WTC11 (cell line): ENCODE measurements around the gene PTPN6.

Experiments used
- CBFB ChIP-seq: sonication (generic); formaldehyde crosslinking; IDR thresholded peaks from 2 replicates; pipeline ENCODE4 v1.8.1; 2022; ENCODE audit warnings: mild to moderate bottlenecking, low read depth, missing genetic modification reagents
- CREM ChIP-seq: sonication (generic); formaldehyde crosslinking; IDR thresholded peaks from 2 replicates; pipeline ENCODE4 v1.8.1; 2022; ENCODE audit warnings: mild to moderate bottlenecking, missing genetic modification reagents, moderate library complexity
- CTCF ChIP-seq: fragments of 200-600 bp; IDR thresholded peaks from 2 replicates; pipeline ENCODE4 v1.8.0; 2022; ENCODE audit warnings: antibody characterized with exemption
- FOXJ3 ChIP-seq: sonication (generic); formaldehyde crosslinking; IDR thresholded peaks from 2 replicates; pipeline ENCODE4 v1.9.0; 2021; ENCODE audit warnings: missing genetic modification reagents, mild to moderate bottlenecking, borderline replicate concordance
- JAZF1 ChIP-seq: fragments of 250-450 bp; sonication (Bioruptor Pico); IDR thresholded peaks from 2 replicates; pipeline ENCODE4 v1.9.0; 2021; ENCODE audit warnings: moderate library complexity, mild to moderate bottlenecking, inconsistent platforms
- OVOL2 ChIP-seq: fragments of 250-450 bp; sonication (Bioruptor Pico); IDR thresholded peaks from 2 replicates; pipeline ENCODE4 v1.9.0; 2021; ENCODE audit warnings: mild to moderate bottlenecking, borderline replicate concordance
- PREB ChIP-seq: sonication (generic); formaldehyde crosslinking; IDR thresholded peaks from 2 replicates; pipeline ENCODE4 v1.8.1; 2022; ENCODE audit warnings: mild to moderate bottlenecking, missing genetic modification reagents, moderate library complexity, borderline replicate concordance
- STAT6 ChIP-seq: sonication (generic); formaldehyde crosslinking; conservative IDR thresholded peaks from 2 replicates; pipeline ENCODE4 v1.8.1; 2023; ENCODE audit warnings: mild to moderate bottlenecking, low read depth, missing genetic modification reagents, moderate library complexity
- TEAD4 ChIP-seq: sonication (generic); formaldehyde crosslinking; IDR thresholded peaks from 2 replicates; pipeline ENCODE4 v1.8.0; 2022; ENCODE audit warnings: mild to moderate bottlenecking, missing genetic modification reagents
- ZBTB21 ChIP-seq: sonication (generic); formaldehyde crosslinking; IDR thresholded peaks from 2 replicates; pipeline ENCODE4 v1.8.1; 2023; ENCODE audit warnings: mild to moderate bottlenecking, missing genetic modification reagents, borderline replicate concordance
- ZNF671 ChIP-seq: fragments of 250-450 bp; sonication (Bioruptor Pico); IDR thresholded peaks from 2 replicates; pipeline ENCODE4 v1.8.0; 2021; ENCODE audit warnings: mild to moderate bottlenecking
- TF ChIP-seq, protein P1 (sequence below): sonication (generic); formaldehyde crosslinking; IDR thresholded peaks from 2 replicates; pipeline ENCODE4 v1.8.1; 2023; ENCODE audit warnings: mild to moderate bottlenecking, missing genetic modification reagents, moderate library complexity

- TF ChIP-seq TEAD4: no peak
- no peak for TF ChIP-seq CTCF
- TF ChIP-seq ZNF671: no peak
- TF ChIP-seq FOXJ3 (CRISPR knock-in tag): no peak
- TF ChIP-seq STAT6 (CRISPR knock-in tag): no peak
- TF ChIP-seq PREB (CRISPR knock-in tag): no peak
- TF ChIP-seq CREM (CRISPR knock-in tag): no peak
- no peak for TF ChIP-seq CBFB
- TF ChIP-seq ZBTB21 (CRISPR knock-in tag): no peak
- no peak for TF ChIP-seq JAZF1 (CRISPR knock-in tag)
- TF ChIP-seq, protein P1, sequence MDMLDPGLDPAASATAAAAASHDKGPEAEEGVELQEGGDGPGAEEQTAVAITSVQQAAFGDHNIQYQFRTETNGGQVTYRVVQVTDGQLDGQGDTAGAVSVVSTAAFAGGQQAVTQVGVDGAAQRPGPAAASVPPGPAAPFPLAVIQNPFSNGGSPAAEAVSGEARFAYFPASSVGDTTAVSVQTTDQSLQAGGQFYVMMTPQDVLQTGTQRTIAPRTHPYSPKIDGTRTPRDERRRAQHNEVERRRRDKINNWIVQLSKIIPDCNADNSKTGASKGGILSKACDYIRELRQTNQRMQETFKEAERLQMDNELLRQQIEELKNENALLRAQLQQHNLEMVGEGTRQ (CRISPR knock-in tag): no peak
- no peak for TF ChIP-seq OVOL2
These were observed 26.0 kb upstream of the PTPN6 start for GRCh38 chr12:6925239-6925539.
